Measurements from ENCODE around the gene RRP1B.
A peak's percentile ranks its signal among the peaks of the same experiment; 100 is the strongest.
"Not testable (repeated sequence)": the region's sequence is repeated elsewhere in the genome, so short reads cannot be mapped to it uniquely, and the experiment has no call there.

RRP1B gene

DNA sequence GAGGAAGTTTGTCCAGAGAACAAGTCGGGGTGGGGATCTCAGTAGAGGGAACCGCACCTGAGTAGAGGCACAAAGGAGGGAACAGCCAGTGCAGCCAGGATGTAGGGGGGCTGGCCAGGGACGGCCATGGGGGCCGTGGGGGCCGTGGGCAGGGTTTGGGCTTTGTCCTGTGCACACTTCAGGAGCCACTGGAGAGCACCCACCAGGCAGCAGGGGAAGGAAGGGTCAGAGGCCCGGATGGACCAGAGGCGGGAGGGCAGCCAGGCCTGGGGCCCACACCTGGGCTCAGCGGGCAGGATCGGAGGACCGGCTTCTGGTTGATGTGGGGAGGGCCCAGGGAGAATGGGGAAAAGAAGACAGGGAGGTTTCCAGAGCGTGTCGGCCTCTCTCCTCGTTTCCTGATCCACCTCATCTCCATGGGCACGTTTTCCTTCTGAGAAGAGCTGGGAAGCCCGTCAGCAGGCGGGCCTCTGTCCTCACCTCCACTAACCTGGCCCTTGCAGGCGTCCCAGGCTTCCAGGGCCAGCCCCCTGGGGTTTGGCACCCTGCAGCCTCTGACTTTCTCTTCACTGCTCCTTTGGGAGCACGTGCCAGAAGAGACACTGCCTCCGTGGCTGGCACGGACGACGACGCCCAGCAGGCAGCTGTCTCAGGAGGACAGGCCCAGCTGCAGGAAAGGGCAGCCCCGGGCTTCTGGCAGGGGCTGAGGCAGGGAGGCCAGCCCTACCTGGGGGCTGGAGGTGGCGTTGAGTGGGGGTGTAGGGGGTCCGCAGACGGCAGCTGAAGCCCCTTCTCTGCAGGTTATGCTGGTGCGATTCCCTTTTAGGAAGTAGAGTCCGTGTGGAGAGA is 42.8 kb downstream of the RRP1B start:
- no peak for DNase-seq

DNA sequence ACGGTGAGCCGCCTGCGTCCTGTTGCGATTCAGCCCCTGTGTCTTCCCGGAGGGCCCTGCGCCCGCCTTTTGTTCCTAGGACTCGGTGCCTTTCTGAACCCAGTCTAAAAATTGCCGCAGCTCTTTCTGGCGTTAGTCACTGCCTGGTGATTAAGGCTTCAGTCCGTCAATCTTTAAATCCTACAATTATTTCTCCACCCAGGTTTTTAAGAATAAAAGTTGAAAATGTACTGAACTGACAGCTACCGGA is 43.4 kb downstream of the RRP1B start:
- DNase-seq: no peak

DNA sequence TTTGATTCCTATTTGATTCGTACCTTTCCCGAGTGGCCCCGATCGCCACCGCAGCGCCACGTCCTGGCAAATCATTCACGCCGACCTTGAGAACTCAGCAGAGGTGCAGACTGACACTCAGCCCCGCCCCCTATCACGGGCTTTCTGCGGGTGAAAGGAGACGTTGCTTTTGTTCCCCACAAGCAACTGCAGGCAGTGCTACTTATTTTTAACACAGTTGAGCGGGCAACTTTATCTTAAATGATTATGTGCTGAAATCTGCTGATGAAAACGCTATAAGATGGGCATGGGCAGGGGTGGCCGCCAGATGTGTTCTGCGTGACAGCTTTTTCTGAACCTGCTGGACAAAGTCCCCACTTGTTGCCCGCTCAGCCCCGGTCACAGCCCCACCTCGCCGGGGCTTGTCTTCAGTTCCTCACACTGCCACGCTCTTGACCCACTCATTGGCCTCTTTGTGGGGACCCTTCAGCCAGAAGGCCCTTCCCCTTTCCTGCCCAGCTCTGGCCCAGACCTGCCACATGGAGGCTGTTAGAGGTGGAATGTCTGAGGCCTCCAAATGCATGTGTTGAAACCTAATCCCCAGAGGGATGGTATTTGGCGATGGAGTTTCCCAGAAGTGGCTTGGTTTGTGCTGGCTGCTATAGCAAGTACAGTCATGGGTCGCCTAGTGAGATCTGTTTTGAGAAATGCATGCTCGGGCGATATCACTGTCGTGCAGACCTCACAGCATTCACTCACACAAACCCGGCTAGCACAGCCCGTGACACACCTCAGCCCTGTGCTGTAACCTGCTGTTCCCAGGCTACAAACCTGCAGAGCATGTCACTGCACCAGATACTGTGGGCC is 43.9 kb downstream of the RRP1B start:
- DNase-seq: peak; percentile 46

DNA sequence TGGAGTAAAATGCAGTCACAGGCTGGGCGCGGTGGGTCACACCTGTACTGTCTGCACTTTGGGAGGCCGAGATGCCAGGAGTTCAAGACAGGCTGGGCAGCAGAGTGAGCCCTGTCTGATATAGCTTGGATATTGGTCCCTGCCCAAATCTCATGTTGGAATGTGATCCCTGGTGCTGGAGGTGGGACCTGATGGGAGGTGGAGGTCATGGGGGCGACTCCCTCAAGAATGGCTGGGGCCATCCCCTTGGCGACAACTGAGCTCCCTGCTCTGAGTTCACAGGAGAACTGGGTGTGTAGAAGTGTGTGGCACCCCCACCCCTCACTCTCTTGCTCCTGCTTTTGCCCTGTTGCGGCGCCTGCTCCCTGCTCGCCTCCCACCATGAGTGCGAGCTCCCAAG is 48.1 kb downstream of the RRP1B start:
- no peak for DNase-seq

DNA sequence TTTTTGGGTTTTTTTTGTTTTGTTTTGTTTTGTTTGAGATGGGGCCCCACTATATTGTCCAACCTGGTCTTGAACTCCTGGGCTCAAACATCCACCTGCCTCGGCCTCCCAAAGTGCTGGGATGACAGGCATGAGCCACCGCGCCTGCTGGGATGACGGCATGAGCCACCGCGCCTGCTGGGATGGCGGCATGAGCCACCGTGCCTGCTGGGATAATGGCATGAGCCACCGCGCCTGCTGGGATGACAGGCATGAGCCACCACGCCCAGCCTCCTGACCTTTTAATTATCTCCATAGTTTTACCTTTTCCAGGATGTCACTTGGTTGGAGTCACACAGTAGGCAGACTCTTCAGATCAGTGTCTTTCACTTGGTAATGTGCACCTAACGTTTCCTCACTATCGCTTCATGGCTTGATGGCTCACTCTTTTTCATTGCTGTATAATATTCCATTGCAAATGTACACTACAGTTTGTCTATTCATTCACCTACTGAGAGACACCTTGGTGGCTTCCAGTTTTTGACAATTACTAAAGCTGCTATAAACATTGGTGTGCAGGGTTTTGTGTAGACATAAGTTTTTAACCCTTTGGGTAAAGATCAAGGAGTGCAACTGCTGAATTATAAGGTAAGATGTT is 49.5 kb downstream of the RRP1B start:
- no peak for DNase-seq

DNA sequence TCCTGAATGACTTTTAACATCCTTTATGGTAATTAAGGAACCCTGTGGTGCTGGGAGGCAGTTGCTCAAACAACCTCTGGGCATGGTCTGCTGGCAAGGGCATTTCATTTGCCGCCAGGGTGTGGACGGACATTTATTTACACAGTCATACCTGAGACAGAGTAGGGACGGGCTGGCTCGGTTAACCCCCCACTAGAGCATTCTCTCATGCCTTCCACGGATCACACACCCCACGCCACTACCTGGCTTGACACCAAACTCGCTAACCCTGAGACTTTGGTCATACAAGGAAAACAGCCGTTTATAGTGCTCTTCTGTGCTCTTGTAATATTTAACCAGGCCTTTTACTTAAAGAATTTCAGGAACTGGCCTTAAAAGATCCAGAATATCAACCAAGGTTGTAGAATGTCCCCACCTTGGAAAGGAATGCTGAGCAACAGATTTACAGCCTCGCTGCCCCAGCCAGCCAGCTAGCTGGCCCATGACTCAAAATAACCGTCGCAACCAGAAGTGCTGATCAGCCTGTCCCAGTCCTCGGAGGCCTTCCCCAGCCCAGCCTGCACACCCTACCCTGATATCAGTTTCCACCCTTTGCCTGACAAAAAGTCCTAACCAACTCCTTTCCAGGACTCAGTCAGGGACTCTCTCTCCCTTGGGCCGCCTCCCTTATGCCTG is 53.0 kb downstream of the RRP1B start:
- no peak for DNase-seq

DNA sequence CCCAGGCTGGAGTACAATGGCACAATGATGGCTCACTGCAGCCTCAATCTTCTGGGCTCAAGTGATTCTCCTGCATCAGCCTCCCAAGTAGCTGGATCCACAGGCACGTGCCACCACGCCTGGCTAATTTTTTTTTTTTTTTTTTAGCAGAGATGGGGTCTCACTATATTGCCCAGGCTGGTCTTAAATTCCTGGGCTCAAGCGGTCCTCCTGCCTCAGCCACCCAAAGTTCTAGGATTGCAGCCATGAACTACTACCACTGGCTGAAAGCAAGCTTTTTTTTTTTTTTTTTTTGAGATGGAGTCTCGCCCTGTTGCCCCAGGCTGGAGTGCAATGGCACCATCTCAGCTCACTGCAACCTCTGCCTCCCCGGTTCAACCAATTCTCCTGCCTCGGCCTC is 53.8 kb downstream of the RRP1B start:
- DNase-seq: not testable (repeated sequence)

DNA sequence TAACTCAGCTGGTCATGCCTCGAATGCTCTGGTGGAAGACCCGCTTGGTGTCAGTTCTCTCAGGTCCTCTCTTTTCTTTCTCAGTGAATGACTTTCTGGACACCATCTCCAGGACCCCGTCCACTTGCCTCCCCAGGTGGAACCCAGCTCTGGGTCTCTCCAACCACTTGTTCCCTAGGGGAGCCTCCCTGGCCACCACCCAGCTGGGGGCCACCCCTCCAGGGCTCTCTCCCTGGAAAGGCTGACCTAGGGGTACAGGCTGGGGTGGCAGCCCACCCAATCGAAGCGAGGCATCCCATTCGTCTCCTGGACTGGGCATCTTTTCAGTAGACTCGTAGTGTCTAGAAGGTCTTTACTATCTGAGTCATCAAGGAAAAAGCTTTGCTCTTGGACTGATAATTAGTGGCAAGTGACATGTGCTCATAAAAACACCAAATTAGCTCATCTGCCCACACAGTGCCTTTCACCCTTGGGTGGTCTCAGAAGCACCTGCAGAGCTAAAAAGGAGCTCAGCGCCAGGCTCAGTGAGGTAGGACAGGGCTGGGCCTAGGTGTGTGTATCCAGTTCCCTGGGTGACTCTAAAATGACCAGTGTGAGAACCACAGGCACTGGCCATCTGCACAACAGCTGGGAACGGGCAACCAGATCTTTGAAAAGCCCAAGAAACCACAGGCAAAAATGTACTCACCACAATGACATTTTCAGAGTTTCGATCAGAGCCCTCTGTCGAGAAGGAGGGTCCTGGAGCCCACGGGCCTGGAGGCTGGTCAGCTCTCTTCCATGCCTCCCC is 57.2 kb downstream of the RRP1B start:
- no peak for DNase-seq

DNA sequence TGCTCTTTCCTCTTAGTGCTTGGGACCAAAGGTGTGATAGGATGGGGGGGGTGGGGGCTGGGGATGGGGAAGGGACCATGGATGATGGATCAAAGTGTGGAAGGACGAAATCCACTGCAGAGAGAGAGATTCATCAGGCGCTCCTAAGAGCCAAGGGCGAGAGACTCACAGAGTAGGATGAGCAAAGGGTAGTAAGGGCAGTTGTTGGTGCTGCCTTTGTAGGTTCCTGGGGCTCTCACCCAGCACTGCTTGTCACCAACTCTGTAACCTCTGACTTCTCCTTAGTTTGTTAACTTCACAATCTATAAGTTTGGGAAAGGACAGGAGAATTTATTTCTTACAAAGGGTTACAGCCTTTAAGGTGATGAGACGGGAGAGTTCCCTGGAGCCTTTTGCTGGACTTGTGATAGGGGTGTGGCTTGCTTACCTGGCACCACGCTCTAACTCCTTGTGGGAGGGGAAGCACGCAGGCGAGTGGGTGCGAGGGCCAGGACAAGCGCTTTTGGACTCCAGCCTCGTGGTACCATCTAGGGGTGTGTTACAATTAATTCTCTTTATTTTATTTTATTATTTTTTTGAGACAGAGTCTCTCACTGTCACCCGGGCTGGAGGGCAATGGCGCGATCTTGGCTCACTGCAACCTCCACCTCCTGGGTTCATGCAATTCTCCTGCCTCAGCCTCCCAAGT is 58.0 kb downstream of the RRP1B start:
- no peak for DNase-seq

DNA sequence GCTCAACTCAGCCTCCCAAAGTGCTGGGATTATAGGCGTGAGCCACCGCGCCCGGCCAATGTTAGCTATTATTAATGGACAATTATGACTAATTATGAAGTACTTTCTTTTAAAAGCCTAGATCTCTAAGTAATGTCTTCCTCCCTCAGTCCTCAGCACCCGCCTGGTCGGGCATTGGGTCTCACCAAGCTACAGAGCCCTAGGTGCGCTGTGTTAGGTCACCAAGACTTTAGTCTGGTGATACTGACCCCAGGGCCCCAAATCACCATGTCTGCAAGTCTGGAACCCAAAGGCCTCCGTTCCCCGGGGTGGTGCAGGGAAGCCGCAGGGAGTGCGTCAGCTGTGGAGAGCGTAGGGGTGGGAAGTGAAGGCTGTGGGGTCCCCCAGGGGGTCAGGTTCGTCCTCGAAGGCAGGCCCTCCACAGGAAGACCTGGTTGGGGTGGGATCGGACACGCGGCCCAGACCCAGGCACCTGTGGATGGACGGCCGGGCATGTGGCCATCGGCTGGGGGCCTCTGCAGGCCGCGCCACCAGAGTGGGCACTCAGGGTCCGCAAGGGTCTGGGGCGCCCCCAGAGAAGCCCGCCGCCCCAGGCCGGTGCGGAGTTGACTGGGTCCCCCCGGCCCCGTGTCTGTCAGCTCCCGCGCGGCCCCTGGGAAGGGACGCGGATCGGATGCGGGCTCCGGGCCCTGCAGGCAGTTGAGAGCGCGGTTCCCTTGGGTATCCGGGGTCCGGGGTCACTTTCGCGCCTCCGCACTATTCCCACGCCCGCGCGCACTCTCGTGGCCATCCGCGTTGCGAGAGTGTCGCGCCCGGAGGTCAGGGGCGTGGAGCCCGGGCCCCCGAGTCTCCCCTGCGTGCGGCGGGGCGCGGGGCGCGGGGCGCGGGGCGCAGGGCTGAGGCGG is 58.9 kb downstream of the RRP1B start:
- DNase-seq: no peak

DNA sequence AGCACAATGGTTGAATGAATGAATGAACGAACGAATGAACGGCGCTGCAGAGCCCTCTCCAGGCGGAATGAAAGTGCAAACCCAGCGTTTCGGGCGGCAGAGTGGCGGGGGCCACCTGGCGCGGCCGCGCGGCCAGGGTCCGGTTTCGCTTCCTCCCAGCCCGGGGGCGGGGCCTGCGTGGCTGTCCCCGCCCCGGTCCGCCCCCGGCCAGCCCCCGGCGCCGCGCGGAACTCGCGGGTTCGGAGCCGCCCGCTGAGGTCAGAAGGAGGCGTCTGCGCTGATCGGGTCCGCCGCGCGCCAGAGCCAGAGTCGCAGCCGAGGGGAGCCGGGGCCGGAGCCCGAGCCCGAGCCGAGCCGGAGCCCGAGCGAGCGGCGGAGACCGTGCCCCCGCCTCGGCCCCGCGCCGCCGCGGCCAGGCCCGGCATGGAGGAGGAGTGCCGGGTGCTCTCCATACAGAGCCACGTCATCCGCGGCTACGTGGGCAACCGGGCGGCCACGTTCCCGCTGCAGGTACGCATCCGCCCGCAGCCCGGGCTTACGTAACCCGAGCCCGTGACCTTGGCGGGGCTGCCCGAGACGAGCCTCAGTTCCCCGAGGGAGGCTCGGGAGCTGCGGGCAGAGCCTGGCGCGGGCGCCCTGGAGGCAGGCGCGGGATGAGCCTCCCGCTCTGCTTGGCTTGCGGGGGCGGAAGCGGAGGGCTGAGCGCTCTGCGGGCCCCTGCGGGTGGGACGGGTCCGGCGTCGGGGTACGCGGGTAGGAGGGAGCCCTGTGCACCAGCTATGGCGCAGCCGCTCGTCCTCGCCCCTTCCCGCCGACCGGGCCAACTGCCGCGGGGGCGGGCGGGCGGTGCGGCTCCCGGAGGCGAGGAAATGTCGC is 59.8 kb downstream of the RRP1B start, which contains the start of gene PDXK:
TSS of gene PDXK (plus strand) at position 258 of the 876 bp plus-strand sequence. CDS start at position 424, 166 bp downstream.
- DNase-seq: peak; percentile 79

DNA sequence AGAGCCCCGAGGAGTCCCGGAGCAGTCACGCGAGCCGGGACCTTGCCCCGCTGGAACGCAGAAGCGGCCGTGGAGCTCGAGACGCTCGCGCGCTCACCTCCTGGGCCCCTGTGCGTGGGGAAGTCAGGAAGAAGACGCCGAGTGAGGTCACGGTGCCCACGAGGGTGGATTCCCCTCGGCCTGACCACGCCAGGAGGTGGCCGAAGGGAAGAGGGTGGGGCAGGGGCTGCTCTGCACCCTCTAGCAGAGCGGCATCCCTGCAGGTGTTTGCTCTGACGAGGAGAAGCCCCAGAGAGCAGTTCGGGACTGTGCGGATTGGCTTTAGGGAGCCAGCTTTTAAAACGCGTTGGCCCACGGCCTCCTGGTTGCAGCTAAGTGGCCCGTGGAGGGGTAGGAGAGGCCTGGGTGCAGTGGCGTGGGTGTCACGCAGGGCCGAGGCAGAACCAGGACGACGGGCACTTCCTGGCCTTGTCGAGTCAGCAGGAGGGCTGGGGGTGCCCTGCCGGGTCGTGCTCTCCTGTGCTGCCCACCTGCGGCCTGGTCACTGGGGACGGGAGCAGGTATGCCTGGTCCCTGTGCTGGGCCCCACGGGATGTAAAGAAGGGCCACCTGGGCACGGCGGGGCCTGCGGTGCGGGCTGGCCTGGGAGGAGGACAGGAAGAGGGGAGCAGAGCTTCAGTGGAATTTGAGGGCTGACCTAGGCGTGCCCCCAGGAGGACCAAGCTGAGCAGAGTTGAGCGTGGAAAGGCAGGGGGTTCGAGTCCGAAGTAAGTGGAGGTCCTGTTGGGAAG is 60.6 kb downstream of the RRP1B start:
- peak; percentile 53 for DNase-seq

DNA sequence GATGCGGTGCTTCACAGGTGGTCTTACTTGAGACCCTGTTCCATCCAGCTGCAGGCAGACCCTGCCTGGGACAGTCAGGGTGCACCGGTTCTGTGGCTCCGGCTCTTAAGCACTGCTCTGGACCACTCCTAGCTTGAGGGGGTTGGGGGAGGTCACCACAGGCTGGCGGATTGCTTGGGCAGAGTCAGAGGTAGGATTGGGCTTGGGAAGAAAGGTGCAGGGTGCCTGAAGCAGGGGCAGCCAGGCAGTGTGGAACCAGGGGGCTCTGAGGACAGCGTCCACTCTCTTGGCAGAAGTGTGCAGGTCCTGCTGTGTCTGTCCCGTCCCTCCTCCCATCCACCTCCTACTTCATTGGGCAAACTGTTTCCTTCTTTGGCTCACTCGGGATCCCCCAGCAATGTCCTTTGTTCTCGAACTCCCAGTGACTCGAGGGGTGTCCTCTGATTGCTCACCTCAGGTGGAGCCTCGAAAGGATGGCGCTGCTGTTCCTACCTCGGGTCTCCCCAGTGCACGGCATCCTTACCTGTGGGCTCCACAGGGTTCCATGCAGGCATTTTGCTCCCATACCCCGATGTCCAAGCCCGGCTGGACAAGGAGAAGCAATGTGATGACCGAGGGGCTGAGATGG is 61.3 kb downstream of the RRP1B start:
- DNase-seq: no peak

DNA sequence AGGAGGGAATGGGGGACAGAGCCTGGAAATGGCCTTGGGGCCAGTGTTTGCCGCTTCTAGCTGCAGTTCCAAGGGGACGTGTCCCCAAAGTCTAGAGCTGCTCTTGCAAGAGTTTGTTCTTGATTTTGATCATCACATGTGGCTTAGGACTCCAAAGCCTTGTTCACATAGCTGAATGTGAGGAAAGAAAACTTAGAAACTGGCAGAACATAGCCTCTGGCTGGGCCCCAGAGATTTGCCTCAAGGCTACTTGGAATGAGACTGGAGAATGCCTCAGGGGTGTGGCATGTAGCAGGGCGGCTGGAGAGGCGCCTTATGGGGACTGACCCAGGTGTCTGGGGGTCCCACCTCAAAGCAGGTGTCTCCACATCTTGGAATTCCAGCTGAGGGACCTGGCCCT is 61.8 kb downstream of the RRP1B start:
- DNase-seq: no peak

DNA sequence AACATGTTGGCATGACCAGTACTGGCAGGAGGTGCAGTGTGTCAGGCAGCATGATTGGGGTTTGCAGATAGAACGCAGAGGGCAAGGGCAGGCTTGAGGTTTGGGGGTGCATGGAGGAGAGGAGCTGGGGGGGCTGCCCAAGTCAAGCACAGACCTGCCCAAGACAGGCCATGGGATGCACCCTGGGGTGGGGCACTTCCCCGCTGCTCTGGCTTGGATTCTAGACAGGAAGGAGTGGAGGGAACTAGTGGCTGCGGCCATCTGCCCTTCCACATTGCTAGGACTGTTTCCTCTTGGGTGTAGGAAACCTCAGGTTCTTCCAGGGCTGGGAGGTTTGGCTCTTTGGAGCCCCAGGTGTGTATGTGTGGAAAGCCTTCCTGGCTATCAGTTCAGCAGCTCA is 62.6 kb downstream of the RRP1B start:
- DNase-seq: no peak

DNA sequence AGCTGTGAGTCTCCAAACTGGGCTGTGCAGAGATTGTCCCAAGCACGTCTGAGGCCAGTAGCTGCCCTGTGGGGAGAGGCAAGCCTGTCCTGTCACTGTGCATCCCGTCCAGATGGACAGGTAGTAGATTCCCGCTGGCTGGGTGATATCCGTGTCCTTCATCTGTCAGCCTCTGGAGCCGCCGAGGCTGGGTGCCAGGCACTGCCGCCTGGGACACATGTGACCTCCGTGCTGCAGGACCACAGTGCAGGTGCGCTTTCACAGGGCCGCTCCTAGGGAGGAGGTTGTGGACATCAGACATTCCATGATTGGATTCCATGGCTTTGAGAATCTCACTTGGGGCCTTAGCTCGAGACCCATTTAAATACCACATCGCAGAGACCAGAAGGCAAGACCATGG is 64.3 kb downstream of the RRP1B start:
- DNase-seq: no peak

DNA sequence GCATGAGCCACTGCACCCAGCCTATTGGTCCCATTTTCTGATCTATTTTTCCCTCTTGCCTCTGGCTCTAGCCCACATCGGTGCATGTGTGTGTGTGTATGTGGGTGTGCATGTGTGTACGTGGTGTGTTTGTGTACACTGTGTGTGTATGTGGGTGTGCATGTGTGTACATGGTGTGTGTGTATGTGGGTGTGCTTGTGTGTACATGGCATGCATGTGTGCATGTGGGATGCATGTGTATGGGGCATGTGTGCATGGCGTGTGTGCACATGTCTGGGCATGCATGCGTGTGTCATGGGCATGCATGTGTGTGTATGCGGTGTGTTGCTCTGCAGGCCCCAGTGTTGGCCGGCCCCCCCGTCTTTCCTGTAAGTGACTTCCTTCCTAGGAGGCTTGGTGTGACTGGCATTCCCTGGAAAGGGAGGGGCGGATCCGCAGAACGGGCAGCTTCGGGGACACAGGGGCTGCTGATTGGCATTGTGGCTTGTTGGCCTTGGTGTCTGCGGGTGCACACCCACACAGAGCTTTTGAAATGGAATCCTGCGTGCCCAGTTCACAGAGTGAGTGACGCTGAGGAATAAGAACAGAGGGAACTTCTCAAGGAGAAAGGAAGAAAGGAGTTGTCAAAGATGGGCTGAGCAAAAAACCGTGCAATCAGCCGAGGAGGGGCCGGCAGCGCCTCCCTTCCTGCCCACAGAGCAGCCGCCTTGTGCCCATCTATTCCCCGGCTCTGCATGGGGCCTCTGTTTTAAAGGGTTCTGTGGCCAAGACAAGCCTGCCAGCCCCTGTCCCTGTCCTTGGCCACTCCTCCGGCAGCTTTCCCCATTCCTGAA is 67.5 kb downstream of the RRP1B start:
- no peak for DNase-seq
